A549 (cell line): Measurements from ENCODE around the gene ARAP2. TPM values are rescaled to one million over a fixed set of nuclear protein-coding genes. Genes with fewer than 3 reads are reported as not detected.

Experiments used
- ATAC-seq, 2 experiments: fragments of 200-7000 bp in 1 of 2; fragments of >200 bp in 1 of 2; cut with Nextera tagmentation in 1 of 2; cut with Tn5 transposase in 1 of 2; 3 replicates each; pipeline versions ENCODE4 v1.8.0 to v1.9.1; 2018 to 2020; ENCODE audit warnings: mild to moderate bottlenecking in 1 of 2, moderate library complexity in 1 of 2
- CTCF ChIA-PET: fragments of 300-600 bp; sonication (Branson Sonifier 250); formaldehyde crosslinking; extraction: SDS; loops from one replicate; lab custom pipeline; 2021; ENCODE audit warnings: antibody characterized with exemption, inconsistent platforms; lab: Yijun Ruan, JAX
- POLR2A ChIA-PET: fragments of 350-600 bp; formaldehyde crosslinking; extraction: SDS; loops from one replicate; lab custom pipeline; 2021; ENCODE audit warnings: antibody characterized with exemption, inconsistent platforms; lab: Yijun Ruan, JAX
- DNase-seq, 2 experiments: peaks; one replicate each; pipeline versions ENCODE4 v3.0.0 to v3.0.0-alpha.2; 2011 to 2016; ENCODE audit warnings: low read depth in 1 of 2, low spot score in 1 of 2
- FAIRE-seq: peaks from 2 replicates; lab custom pipeline; 2011; peaks lifted over from hg19 to GRCh38; lab: Jason Lieb, UNC
- H3K27ac ChIP-seq, 2 experiments: fragments of >200 bp; sonication (Bioruptor Twin); formaldehyde crosslinking; 3 replicates each; pipeline ENCODE4 v1.5.1; 2016 to 2017
- H3K4me1 ChIP-seq: fragments of >200 bp; sonication (Bioruptor Twin); formaldehyde crosslinking; 3 replicates; pipeline ENCODE4 v1.6.1; 2016
- H3K4me2 ChIP-seq: fragments of >200 bp; sonication (Bioruptor Twin); formaldehyde crosslinking; 3 replicates; pipeline ENCODE4 v1.6.1; 2016
- H3K4me3 ChIP-seq: fragments of >200 bp; sonication (Bioruptor Twin); formaldehyde crosslinking; 3 replicates; pipeline ENCODE4 v1.5.1; 2016
- H3K9me3 ChIP-seq: fragments of >200 bp; sonication (Bioruptor Twin); formaldehyde crosslinking; 3 replicates; pipeline ENCODE4 v1.6.1; 2016
- CEBPB ChIP-seq, 2 experiments: fragments of >200 bp in 1 of 2; sonication (Bioruptor Twin) in 1 of 2; formaldehyde crosslinking in 1 of 2; IDR thresholded peaks; 2 replicates each; pipeline ENCODE4 v1.6.1; 2012 to 2016
- EHF ChIP-seq: fragments of 250-450 bp; sonication (Bioruptor Pico); IDR thresholded peaks from 2 replicates; pipeline ENCODE4 v1.5.0; 2020; ENCODE audit warnings: mild to moderate bottlenecking
- EHMT2 ChIP-seq: fragments of 200-600 bp; sonication (generic); IDR thresholded peaks from 2 replicates; pipeline ENCODE4 v1.6.1; 2016; ENCODE audit warnings: antibody characterized with exemption, low read depth, mild to moderate bottlenecking, moderate library complexity
- ELK1 ChIP-seq: fragments of 150-350 bp; IDR thresholded peaks from 2 replicates; pipeline ENCODE4 v1.6.1; 2014; ENCODE audit warnings: low read depth, mild to moderate bottlenecking, low read length
- FOSB ChIP-seq: fragments of 250-450 bp; sonication (Bioruptor Pico); IDR thresholded peaks from 2 replicates; pipeline ENCODE4 v1.5.0; 2020; ENCODE audit warnings: mild to moderate bottlenecking, moderate library complexity
- FOXS1 ChIP-seq: fragments of 250-450 bp; sonication (Bioruptor Pico); IDR thresholded peaks from 2 replicates; pipeline ENCODE4 v1.5.0; 2020; ENCODE audit warnings: mild to moderate bottlenecking, moderate library complexity
- HDAC2 ChIP-seq: fragments of 200-600 bp; sonication (generic); IDR thresholded peaks from 2 replicates; pipeline ENCODE4 v1.6.1; 2016
- HEYL ChIP-seq: fragments of 250-450 bp; sonication (Bioruptor Pico); IDR thresholded peaks from 2 replicates; pipeline ENCODE4 v1.8.0; 2021; ENCODE audit warnings: mild to moderate bottlenecking, moderate library complexity
- HMGXB4 ChIP-seq: fragments of 250-450 bp; sonication (Bioruptor Pico); IDR thresholded peaks from 2 replicates; pipeline ENCODE4 v1.5.0; 2021; ENCODE audit warnings: mild to moderate bottlenecking, moderate library complexity, borderline replicate concordance
- HOXA7 ChIP-seq: fragments of 250-450 bp; sonication (Bioruptor Pico); IDR thresholded peaks from 2 replicates; pipeline ENCODE4 v1.5.0; 2020; ENCODE audit warnings: mild to moderate bottlenecking, moderate library complexity
- HOXB5 ChIP-seq: fragments of 250-450 bp; sonication (Bioruptor Pico); IDR thresholded peaks from 2 replicates; pipeline ENCODE4 v1.5.0; 2020; ENCODE audit warnings: mild to moderate bottlenecking, moderate library complexity
- KDM1A ChIP-seq: fragments of 200-600 bp; sonication (generic); IDR thresholded peaks from 2 replicates; pipeline ENCODE4 v1.6.1; 2016; ENCODE audit warnings: low read depth, mild to moderate bottlenecking
- MAFK ChIP-seq: fragments of 450-650 bp; IDR thresholded peaks from 2 replicates; pipeline ENCODE4 v1.6.1; 2014; ENCODE audit not compliant: partially characterized antibody
- MAX ChIP-seq: IDR thresholded peaks from 2 replicates; pipeline ENCODE4 v1.6.1; 2012
- PBX3 ChIP-seq: IDR thresholded peaks from 2 replicates; pipeline ENCODE4 v1.6.1; 2012
- RAD21 ChIP-seq, 2 experiments: fragments of >200 bp in 1 of 2; sonication (Bioruptor Twin) in 1 of 2; formaldehyde crosslinking in 1 of 2; IDR thresholded peaks in 1 of 2; conservative IDR thresholded peaks in 1 of 2; 2 replicates in 1 of 2; 3 replicates in 1 of 2; pipeline ENCODE4 v1.6.1; 2012 to 2018; ENCODE audit warnings: inconsistent platforms in 1 of 2
- RCOR1 ChIP-seq: fragments of 150-350 bp; IDR thresholded peaks from 2 replicates; pipeline ENCODE4 v1.6.1; 2014; ENCODE audit warnings: antibody characterized with exemption, low read length, low read depth
- REST ChIP-seq: fragments of 200-600 bp; sonication (generic); IDR thresholded peaks from 2 replicates; pipeline ENCODE4 v1.6.1; 2016; ENCODE audit warnings: antibody characterized with exemption, mild to moderate bottlenecking, moderate library complexity
- RNF2 ChIP-seq: fragments of 200-600 bp; sonication (generic); IDR thresholded peaks from 2 replicates; pipeline ENCODE4 v1.6.1; 2016; ENCODE audit warnings: low read depth, mild to moderate bottlenecking, antibody characterized with exemption, moderate library complexity, borderline replicate concordance
- TP53 ChIP-seq: fragments of 250-450 bp; sonication (Bioruptor Pico); IDR thresholded peaks from 2 replicates; pipeline ENCODE4 v1.5.0; 2021; ENCODE audit warnings: mild to moderate bottlenecking, moderate library complexity
- ZSCAN20 ChIP-seq: fragments of 250-450 bp; sonication (Bioruptor Pico); IDR thresholded peaks from 2 replicates; pipeline ENCODE4 v1.8.0; 2022; ENCODE audit warnings: mild to moderate bottlenecking, moderate library complexity
- WGBS: methylation state at CpG from one replicate; pipeline ENCODE4 v1.1.6; 2017; ENCODE audit errors: missing lambda C conversion rate; 5-methylcytosine and 5-hydroxymethylcytosine counted together
- polyA plus RNA-seq, 4 experiments: library from polyadenylated mRNA; depleted of rRNA in 3 of 4; stranded (reverse); fragments of >200 nt; fragmentation: RNase III in 1 of 4; extraction: RNeasy Plus Mini Kit Qiagen cat#74134 plus additional on column Dnase treatment in 1 of 4; gene quantifications; 2 replicates in 3 of 4; 3 replicates in 1 of 4; pipeline ENCODE4 v1.2.3, GENCODE V29; 2011 to 2017

Gene ARAP2
- polyA plus RNA-seq, 2 of the 4 experiments (the other 2 are of a cell fraction), result 0.34 to 0.75 TPM

GRCh38 chr4:36130641-36131040 lies 113.7 kb downstream of the ARAP2 start:
- POLR2A ChIA-PET, result no interaction called here

GRCh38 chr4:36128689-36129088 lies 115.6 kb downstream of the ARAP2 start:
- peak overlapping the region; percentile 16; the same call in 2 of the 3 replicates for H3K4me2 ChIP-seq
- no peak overlapping the region for H3K4me3 ChIP-seq
- ChIA-PET POLR2A (no interaction called here), CTCF (no interaction called here)
- ATAC-seq (no peak), FAIRE-seq (no peak), DNase-seq (no peak)
- WGBS, result 23% methylated on average over 2 of the region's 2 CpGs
- H3K4me1 ChIP-seq, result no peaks in the 10 kb centered on the region
- no peak overlapping the region for H3K27ac ChIP-seq
- TF ChIP-seq CEBPB (IDR thresholded peaks at IDR 0.05), result peak; percentile 12 to 46; a peak in 1 of 4 replicates
- TF ChIP-seq RAD21 (conservative IDR thresholded peaks at IDR 0.05 in 1 of 2, IDR thresholded peaks at IDR 0.05 in 1 of 2), result no peak
- no peaks in the 10 kb centered on the region for H3K9me3 ChIP-seq

More at GRCh38 chr4:36130641-36131040, 113.7 kb downstream of the ARAP2 start:
- ATAC-seq, result no peak
- Histone ChIP-seq H3K4me1 (no peaks in the 10 kb centered on the region), H3K4me2 (no peak overlapping the region), H3K27ac (no peak overlapping the region), H3K9me3 (no peaks in the 10 kb centered on the region), H3K4me3 (no peak overlapping the region)
- CTCF ChIA-PET, result no interaction called here
- FAIRE-seq, result no peak
- no peak for TF ChIP-seq REST
- TF ChIP-seq FOXS1 (CRISPR knock-in tag), result no peak
- TF ChIP-seq MAX, result no peak
- 62% methylated on average over 3 of the region's 3 CpGs for WGBS
- DNase-seq, result no peak

GRCh38 chr4:36123906-36124305 lies 120.4 kb downstream of the ARAP2 start:
- ATAC-seq (no peak), DNase-seq (no peak), FAIRE-seq (no peak)
- Histone ChIP-seq H3K9me3 (no peaks in the 10 kb centered on the region), H3K4me3 (no peak overlapping the region), H3K27ac (no peak overlapping the region), H3K4me1 (no peaks in the 10 kb centered on the region), H3K4me2 (no peak overlapping the region)
- ChIA-PET CTCF (no interaction called here), POLR2A (no interaction called here)
- 10% methylated on average over 1 of the region's 1 CpG for WGBS
- TF ChIP-seq KDM1A, result no peak
- TF ChIP-seq PBX3, result no peak
- no peak for TF ChIP-seq ELK1
- TF ChIP-seq HOXB5 (CRISPR knock-in tag), result no peak
- no peak for TF ChIP-seq REST
- no peak for TF ChIP-seq FOXS1 (CRISPR knock-in tag)
- TF ChIP-seq HOXA7 (CRISPR knock-in tag), result no peak
- TF ChIP-seq ZSCAN20 (CRISPR knock-in tag), result no peak
- TF ChIP-seq FOSB, result no peak
- no peak for TF ChIP-seq MAFK
- TF ChIP-seq RNF2, result no peak
- TF ChIP-seq RCOR1, result no peak
- no peak for TF ChIP-seq TP53 (CRISPR knock-in tag)
- no peak for TF ChIP-seq HEYL (CRISPR knock-in tag)
- no peak for TF ChIP-seq HDAC2
- no peak for TF ChIP-seq EHF (CRISPR knock-in tag)
- TF ChIP-seq EHMT2, result no peak
- no peak for TF ChIP-seq HMGXB4 (CRISPR knock-in tag)
- TF ChIP-seq RAD21 (conservative IDR thresholded peaks at IDR 0.05 in 1 of 2, IDR thresholded peaks at IDR 0.05 in 1 of 2), result no peak
